ENCODE data around the gene PKDCC.

GRCh38 chr2:42045352-42045751 is 2.5 kb upstream of the PKDCC start:
- TF ChIP-seq, protein P1, sequence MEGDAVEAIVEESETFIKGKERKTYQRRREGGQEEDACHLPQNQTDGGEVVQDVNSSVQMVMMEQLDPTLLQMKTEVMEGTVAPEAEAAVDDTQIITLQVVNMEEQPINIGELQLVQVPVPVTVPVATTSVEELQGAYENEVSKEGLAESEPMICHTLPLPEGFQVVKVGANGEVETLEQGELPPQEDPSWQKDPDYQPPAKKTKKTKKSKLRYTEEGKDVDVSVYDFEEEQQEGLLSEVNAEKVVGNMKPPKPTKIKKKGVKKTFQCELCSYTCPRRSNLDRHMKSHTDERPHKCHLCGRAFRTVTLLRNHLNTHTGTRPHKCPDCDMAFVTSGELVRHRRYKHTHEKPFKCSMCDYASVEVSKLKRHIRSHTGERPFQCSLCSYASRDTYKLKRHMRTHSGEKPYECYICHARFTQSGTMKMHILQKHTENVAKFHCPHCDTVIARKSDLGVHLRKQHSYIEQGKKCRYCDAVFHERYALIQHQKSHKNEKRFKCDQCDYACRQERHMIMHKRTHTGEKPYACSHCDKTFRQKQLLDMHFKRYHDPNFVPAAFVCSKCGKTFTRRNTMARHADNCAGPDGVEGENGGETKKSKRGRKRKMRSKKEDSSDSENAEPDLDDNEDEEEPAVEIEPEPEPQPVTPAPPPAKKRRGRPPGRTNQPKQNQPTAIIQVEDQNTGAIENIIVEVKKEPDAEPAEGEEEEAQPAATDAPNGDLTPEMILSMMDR (conservative IDR thresholded peaks at IDR 0.05; ENCODE audit: low read depth, low read length): no peak
- TF ChIP-seq EZH2 (IDR thresholded peaks at IDR 0.05; ENCODE audit: borderline replicate concordance, low read depth, low read length, poor library complexity, severe bottlenecking): no peak
